Suprapubic skin (tissue), 4 donors: ENCODE measurements around the gene CAV2. TPM values are rescaled to one million over a fixed set of nuclear protein-coding genes. Genes with fewer than 3 reads are reported as not detected.

Source experiments
- DNase-seq, 2 donors: peaks; one replicate each; pipeline ENCODE4 v3.0.0-alpha.2; 2019; ENCODE audit warnings: low spot score in 2 of 2
- H3K27ac ChIP-seq: fragments of 200-600 bp; sonication (generic); one replicate; pipeline ENCODE4 v1.5.1; 2019
- H3K27me3 ChIP-seq: fragments of 200-600 bp; sonication (generic); one replicate; pipeline ENCODE4 v1.5.1; 2019
- H3K36me3 ChIP-seq: fragments of 200-600 bp; sonication (generic); one replicate; pipeline ENCODE4 v1.5.1; 2019
- H3K4me1 ChIP-seq: fragments of 200-600 bp; sonication (generic); one replicate; pipeline ENCODE4 v1.5.1; 2019
- H3K4me3 ChIP-seq: fragments of 200-600 bp; sonication (generic); one replicate; pipeline ENCODE4 v1.5.1; 2019; ENCODE audit warnings: mild to moderate bottlenecking
- H3K9me3 ChIP-seq: fragments of 200-600 bp; sonication (generic); one replicate; pipeline ENCODE4 v1.5.1; 2019
- EP300 ChIP-seq: sonication (generic); formaldehyde crosslinking; IDR thresholded peaks from one replicate; pipeline ENCODE4 v1.6.1; 2017; ENCODE audit warnings: antibody characterized with exemption
- POLR2A ChIP-seq, 2 donors: fragments of 450-650 bp; IDR thresholded peaks; one replicate each; pipeline ENCODE4 v1.6.1; 2017; ENCODE audit warnings: antibody characterized with exemption in 2 of 2, mild to moderate bottlenecking in 2 of 2, moderate library complexity in 2 of 2
- POLR2AphosphoS5 ChIP-seq, 3 donors: sonication (generic); formaldehyde crosslinking; IDR thresholded peaks; one replicate each; pipeline ENCODE4 v1.6.1; 2017; ENCODE audit warnings: antibody characterized with exemption in 3 of 3
- WGBS: methylation state at CpG from one replicate; pipeline ENCODE4 v1.1.5; 2018; 5-methylcytosine and 5-hydroxymethylcytosine counted together
- total RNA-seq, 4 donors: library from RNA; depleted of rRNA; stranded (reverse); fragments of >200 nt; gene quantifications; one replicate each; pipeline ENCODE4 v1.1.0, GENCODE V29; 2016
- TF ChIP-seq, protein P1 (sequence below), 2 donors: fragments of 200-600 bp in 1 of 2; fragments of 450-650 bp in 1 of 2; sonication (generic) in 1 of 2; IDR thresholded peaks; one replicate each; pipeline ENCODE4 v1.5.1; 2016 to 2019; ENCODE audit warnings: antibody characterized with exemption in 2 of 2, mild to moderate bottlenecking in 1 of 2, moderate library complexity in 1 of 2

Gene CAV2
- total RNA-seq, 4 donors from 2014 or later: 73.8 to 108 (median 98.7) TPM

DNA sequence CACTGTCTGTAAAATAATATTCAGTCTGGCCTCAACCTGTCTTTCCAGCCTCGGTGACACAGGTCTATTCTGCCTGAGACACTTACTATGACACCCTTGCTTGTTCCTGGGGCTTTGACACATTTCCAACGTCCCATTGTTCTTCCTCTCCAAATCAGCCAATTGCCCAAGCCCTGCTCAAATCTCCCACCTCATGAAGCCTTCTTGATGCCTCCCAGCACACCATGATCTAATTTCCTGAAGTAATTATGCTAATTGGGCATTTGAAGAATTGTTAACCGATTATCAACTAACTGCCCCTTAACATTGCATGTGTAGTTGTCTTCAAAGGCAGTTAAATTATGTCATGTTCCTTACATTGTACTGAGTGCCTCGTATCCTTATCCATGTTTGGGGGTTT lies 58.4 kb downstream of the CAV2 start:
- Histone ChIP-seq H3K36me3 (peaks cover 23% of the 10 kb centered on the region), H3K27me3 (no peaks in the 10 kb centered on the region), H3K9me3 (no peaks in the 10 kb centered on the region), H3K27ac (no peak overlapping the region), H3K4me3 (no peak overlapping the region), H3K4me1 (peaks cover 25% of the 10 kb centered on the region)
- no peak for DNase-seq
- TF ChIP-seq EP300 (no peak), POLR2A (IDR thresholded peaks at IDR 0.05) (no peak), POLR2AphosphoS5 (IDR thresholded peaks at IDR 0.05) (no peak)
- TF ChIP-seq, protein P1, sequence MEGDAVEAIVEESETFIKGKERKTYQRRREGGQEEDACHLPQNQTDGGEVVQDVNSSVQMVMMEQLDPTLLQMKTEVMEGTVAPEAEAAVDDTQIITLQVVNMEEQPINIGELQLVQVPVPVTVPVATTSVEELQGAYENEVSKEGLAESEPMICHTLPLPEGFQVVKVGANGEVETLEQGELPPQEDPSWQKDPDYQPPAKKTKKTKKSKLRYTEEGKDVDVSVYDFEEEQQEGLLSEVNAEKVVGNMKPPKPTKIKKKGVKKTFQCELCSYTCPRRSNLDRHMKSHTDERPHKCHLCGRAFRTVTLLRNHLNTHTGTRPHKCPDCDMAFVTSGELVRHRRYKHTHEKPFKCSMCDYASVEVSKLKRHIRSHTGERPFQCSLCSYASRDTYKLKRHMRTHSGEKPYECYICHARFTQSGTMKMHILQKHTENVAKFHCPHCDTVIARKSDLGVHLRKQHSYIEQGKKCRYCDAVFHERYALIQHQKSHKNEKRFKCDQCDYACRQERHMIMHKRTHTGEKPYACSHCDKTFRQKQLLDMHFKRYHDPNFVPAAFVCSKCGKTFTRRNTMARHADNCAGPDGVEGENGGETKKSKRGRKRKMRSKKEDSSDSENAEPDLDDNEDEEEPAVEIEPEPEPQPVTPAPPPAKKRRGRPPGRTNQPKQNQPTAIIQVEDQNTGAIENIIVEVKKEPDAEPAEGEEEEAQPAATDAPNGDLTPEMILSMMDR (IDR thresholded peaks at IDR 0.05): no peak
- 78% methylated on average over 4 of the region's 4 CpGs for WGBS

Other genes starting within 250 kb of the CAV2 start
- gene CAV1, start 25.3 kb downstream of the CAV2 start, total RNA-seq: 100 to 1,000 TPM; 123 to 215 (median 187) TPM
- 10 to 100 TPM; 22.8 to 41.2 (median 32.0) TPM for gene MET, start 172.5 kb downstream of the CAV2 start, total RNA-seq